HEK293 (cell line): Measurements from ENCODE around the gene INPPL1.

ENCODE experiments used
- EGR2 ChIP-seq: fragments of 450-650 bp; formaldehyde crosslinking; IDR thresholded peaks from 2 replicates; pipeline ENCODE4 v1.5.1; 2016; ENCODE audit warnings: low read depth, missing biosample characterization, missing genetic modification characterization
- GLIS2 ChIP-seq: fragments of 450-650 bp; formaldehyde crosslinking; IDR thresholded peaks from 2 replicates; pipeline ENCODE4 v1.5.1; 2016; ENCODE audit warnings: missing biosample characterization, missing genetic modification characterization
- HOXD13 ChIP-seq: sonication (generic); formaldehyde crosslinking; IDR thresholded peaks from 2 replicates; pipeline ENCODE4 v1.8.0; 2022; ENCODE audit warnings: missing genetic modification reagents, borderline replicate concordance
- KLF1 ChIP-seq: fragments of 450-650 bp; formaldehyde crosslinking; IDR thresholded peaks from 2 replicates; pipeline ENCODE4 v1.5.1; 2016; ENCODE audit warnings: missing biosample characterization, missing genetic modification characterization
- KLF8 ChIP-seq: fragments of 450-650 bp; formaldehyde crosslinking; IDR thresholded peaks from 2 replicates; pipeline ENCODE4 v1.5.1; 2016; ENCODE audit warnings: missing biosample characterization, missing genetic modification characterization
- KLF9 ChIP-seq: fragments of 450-650 bp; formaldehyde crosslinking; IDR thresholded peaks from 2 replicates; pipeline ENCODE4 v1.5.1; 2016; ENCODE audit warnings: missing biosample characterization, missing genetic modification characterization, low read depth
- OSR2 ChIP-seq: fragments of 450-650 bp; formaldehyde crosslinking; IDR thresholded peaks from 2 replicates; pipeline ENCODE4 v1.5.1; 2016; ENCODE audit warnings: missing biosample characterization, missing genetic modification characterization
- SCRT2 ChIP-seq: fragments of 450-650 bp; formaldehyde crosslinking; IDR thresholded peaks from 2 replicates; pipeline ENCODE4 v1.5.1; 2016; ENCODE audit warnings: missing biosample characterization, missing genetic modification characterization
- SP2 ChIP-seq: fragments of 450-650 bp; formaldehyde crosslinking; IDR thresholded peaks from 2 replicates; pipeline ENCODE4 v1.5.1; 2016; ENCODE audit warnings: missing biosample characterization, missing genetic modification characterization
- SP7 ChIP-seq: fragments of 450-650 bp; formaldehyde crosslinking; IDR thresholded peaks from 2 replicates; pipeline ENCODE4 v1.5.1; 2016; ENCODE audit warnings: missing biosample characterization, missing genetic modification characterization
- TRIM28 ChIP-seq: IDR thresholded peaks from 2 replicates; pipeline ENCODE4 v1.6.1; 2011; ENCODE audit warnings: low read length, control low read depth, borderline replicate concordance
- WT1 ChIP-seq: fragments of 450-650 bp; formaldehyde crosslinking; IDR thresholded peaks from 2 replicates; pipeline ENCODE4 v1.5.1; 2016; ENCODE audit warnings: missing biosample characterization, missing genetic modification characterization
- ZFHX2 ChIP-seq: fragments of 450-650 bp; formaldehyde crosslinking; conservative IDR thresholded peaks from 2 replicates; pipeline ENCODE4 v1.5.1; 2016; ENCODE audit warnings: missing biosample characterization, missing genetic modification characterization
- ZIC2 ChIP-seq: fragments of 450-650 bp; formaldehyde crosslinking; IDR thresholded peaks from 2 replicates; pipeline ENCODE4 v1.5.1; 2016; ENCODE audit warnings: missing biosample characterization, missing genetic modification characterization
- ZNF16 ChIP-seq: fragments of 450-650 bp; formaldehyde crosslinking; IDR thresholded peaks from 2 replicates; pipeline ENCODE4 v1.5.1; 2016; ENCODE audit warnings: low read depth, missing biosample characterization, missing genetic modification characterization
- ZNF223 ChIP-seq: fragments of 450-650 bp; formaldehyde crosslinking; IDR thresholded peaks from 2 replicates; pipeline ENCODE4 v1.5.1; 2016; ENCODE audit warnings: missing biosample characterization, missing genetic modification characterization
- ZNF335 ChIP-seq: fragments of 450-650 bp; formaldehyde crosslinking; conservative IDR thresholded peaks from 2 replicates; pipeline ENCODE4 v1.5.1; 2016; ENCODE audit warnings: missing biosample characterization, missing genetic modification characterization
- ZNF341 ChIP-seq: fragments of 450-650 bp; formaldehyde crosslinking; IDR thresholded peaks from 2 replicates; pipeline ENCODE4; 2016; ENCODE audit warnings: low read depth, missing biosample characterization, missing genetic modification characterization
- ZNF404 ChIP-seq: fragments of 450-650 bp; formaldehyde crosslinking; IDR thresholded peaks from 2 replicates; pipeline ENCODE4 v1.5.1; 2017; ENCODE audit warnings: missing biosample characterization, missing genetic modification characterization
- ZNF426 ChIP-seq: fragments of 450-650 bp; formaldehyde crosslinking; IDR thresholded peaks from 2 replicates; pipeline ENCODE4 v1.5.1; 2017; ENCODE audit warnings: missing biosample characterization, missing genetic modification characterization, mild to moderate bottlenecking, inconsistent platforms, moderate library complexity
- ZNF501 ChIP-seq: fragments of 450-650 bp; formaldehyde crosslinking; IDR thresholded peaks from 2 replicates; pipeline ENCODE4 v1.5.1; 2016; ENCODE audit warnings: missing biosample characterization, missing genetic modification characterization
- ZNF530 ChIP-seq: fragments of 450-650 bp; formaldehyde crosslinking; IDR thresholded peaks from 2 replicates; pipeline ENCODE4 v1.5.1; 2016; ENCODE audit warnings: low read depth, missing biosample characterization, missing genetic modification characterization
- ZNF600 ChIP-seq: fragments of 450-650 bp; formaldehyde crosslinking; IDR thresholded peaks from 2 replicates; pipeline ENCODE4 v1.5.1; 2016; ENCODE audit warnings: missing biosample characterization, missing genetic modification characterization
- ZNF624 ChIP-seq: fragments of 450-650 bp; formaldehyde crosslinking; IDR thresholded peaks from 2 replicates; pipeline ENCODE4 v1.5.1; 2017; ENCODE audit warnings: missing biosample characterization, missing genetic modification characterization
- ZNF629 ChIP-seq: fragments of 450-650 bp; formaldehyde crosslinking; IDR thresholded peaks from 2 replicates; pipeline ENCODE4 v1.5.1; 2017; ENCODE audit warnings: missing biosample characterization, missing genetic modification characterization
- ZNF747 ChIP-seq: fragments of 450-650 bp; formaldehyde crosslinking; IDR thresholded peaks from 2 replicates; pipeline ENCODE4 v1.5.1; 2016; ENCODE audit warnings: missing biosample characterization, missing genetic modification characterization
- ZNF768 ChIP-seq: fragments of 450-650 bp; formaldehyde crosslinking; IDR thresholded peaks from 2 replicates; pipeline ENCODE4 v1.5.1; 2018; ENCODE audit warnings: missing biosample characterization, mild to moderate bottlenecking, missing genetic modification characterization
- ZNF777 ChIP-seq: fragments of 450-650 bp; formaldehyde crosslinking; IDR thresholded peaks from 2 replicates; pipeline ENCODE4 v1.5.1; 2017; ENCODE audit warnings: missing biosample characterization, missing genetic modification characterization, borderline replicate concordance
- TF ChIP-seq, protein P1 (sequence below): fragments of 450-650 bp; formaldehyde crosslinking; IDR thresholded peaks from 2 replicates; pipeline ENCODE4 v1.5.1; 2016; ENCODE audit warnings: missing biosample characterization, missing genetic modification characterization
- TF ChIP-seq, protein P2 (sequence below): fragments of 450-650 bp; formaldehyde crosslinking; IDR thresholded peaks from 2 replicates; pipeline ENCODE4 v1.5.1; 2016; ENCODE audit warnings: missing biosample characterization, missing genetic modification characterization
- TF ChIP-seq, protein P3 (sequence below): fragments of 450-650 bp; formaldehyde crosslinking; IDR thresholded peaks from 2 replicates; pipeline ENCODE4 v1.5.1; 2016; ENCODE audit warnings: missing biosample characterization, missing genetic modification characterization
- TF ChIP-seq, protein P4 (sequence below): fragments of 450-650 bp; formaldehyde crosslinking; IDR thresholded peaks from 2 replicates; pipeline ENCODE4 v1.5.1; 2016; ENCODE audit warnings: missing biosample characterization, missing genetic modification characterization

INPPL1 gene

DNA sequence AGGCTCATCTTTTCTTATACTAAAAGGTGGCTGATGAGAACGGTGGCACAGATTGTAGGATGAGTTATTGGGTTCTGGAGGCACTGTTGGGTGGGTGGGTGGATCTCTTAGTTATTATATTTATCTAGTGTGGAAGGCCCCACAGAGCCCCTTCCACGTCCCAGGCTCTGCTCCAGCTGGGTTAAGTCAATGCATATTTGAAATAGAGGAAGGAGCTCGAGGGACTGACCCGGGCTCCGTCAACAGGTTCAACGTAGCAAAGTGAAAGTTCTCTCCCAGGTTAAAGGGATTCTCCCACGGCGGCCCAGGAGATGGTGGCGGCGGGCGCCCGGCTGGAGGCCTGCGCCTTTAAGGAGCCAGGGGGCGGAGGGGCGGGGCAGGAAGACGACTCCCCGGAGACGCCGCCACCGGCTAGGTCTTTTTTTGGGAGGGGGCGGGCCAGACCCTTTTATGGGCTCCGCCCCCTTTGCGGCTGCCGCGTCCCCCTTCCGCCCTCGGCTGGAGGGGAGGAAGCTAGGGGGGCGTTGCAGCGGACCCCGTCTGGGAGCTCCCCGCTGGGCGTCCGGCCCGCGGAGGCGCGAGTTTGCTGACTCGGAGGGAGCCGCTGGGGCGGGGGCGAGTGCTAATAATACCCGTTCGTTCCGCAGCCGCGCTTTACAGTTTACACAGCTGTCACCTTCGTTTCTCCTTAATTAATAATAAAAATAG is 1.5 kb upstream of the INPPL1 start (continued):
- TF ChIP-seq ZNF404 (tag by site-specific recombination) (no peak), KLF1 (tag by site-specific recombination) (peak; percentile 79), ZNF747 (tag by site-specific recombination) (no peak), ZNF629 (tag by site-specific recombination) (0 out of 2 replicates have a peak, but pooled peaks have one; percentile 9), ZNF768 (tag by site-specific recombination) (no peak), ZNF16 (no peak), EGR2 (tag by site-specific recombination) (peak; percentile 80), ZNF501 (tag by site-specific recombination) (no peak), SP7 (peak; percentile 92), SP2 (tag by site-specific recombination) (peak; percentile 88), ZNF777 (tag by site-specific recombination) (0 out of 2 replicates have a peak, but pooled peaks have one; percentile 23), ZFHX2 (peak; percentile 85), ZIC2 (tag by site-specific recombination) (peak; percentile 80), ZNF624 (tag by site-specific recombination) (no peak), ZNF530 (tag by site-specific recombination) (no peak), ZNF426 (no peak), HOXD13 (no peak), ZNF335 (tag by site-specific recombination) (peak; percentile 60), OSR2 (tag by site-specific recombination) (peak; percentile 42; the same call in 1 of the 2 replicates), ZNF600 (tag by site-specific recombination) (peak; percentile 35; the same call in 1 of the 2 replicates), KLF9 (tag by site-specific recombination) (peak; percentile 96), SCRT2 (peak; percentile 95), KLF8 (tag by site-specific recombination) (peak; percentile 95), GLIS2 (tag by site-specific recombination) (peak; percentile 95), TRIM28 (no peak), ZNF223 (tag by site-specific recombination) (no peak), ZNF341 (peak; percentile 46), WT1 (peak; percentile 58)
- TF ChIP-seq, protein P1, sequence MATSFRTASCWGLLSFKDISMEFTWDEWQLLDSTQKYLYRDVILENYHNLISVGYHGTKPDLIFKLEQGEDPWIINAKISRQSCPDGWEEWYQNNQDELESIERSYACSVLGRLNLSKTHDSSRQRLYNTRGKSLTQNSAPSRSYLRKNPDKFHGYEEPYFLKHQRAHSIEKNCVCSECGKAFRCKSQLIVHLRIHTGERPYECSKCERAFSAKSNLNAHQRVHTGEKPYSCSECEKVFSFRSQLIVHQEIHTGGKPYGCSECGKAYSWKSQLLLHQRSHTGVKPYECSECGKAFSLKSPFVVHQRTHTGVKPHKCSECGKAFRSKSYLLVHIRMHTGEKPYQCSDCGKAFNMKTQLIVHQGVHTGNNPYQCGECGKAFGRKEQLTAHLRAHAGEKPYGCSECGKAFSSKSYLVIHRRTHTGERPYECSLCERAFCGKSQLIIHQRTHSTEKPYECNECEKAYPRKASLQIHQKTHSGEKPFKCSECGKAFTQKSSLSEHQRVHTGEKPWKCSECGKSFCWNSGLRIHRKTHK (tag by site-specific recombination): no peak
- TF ChIP-seq, protein P2, sequence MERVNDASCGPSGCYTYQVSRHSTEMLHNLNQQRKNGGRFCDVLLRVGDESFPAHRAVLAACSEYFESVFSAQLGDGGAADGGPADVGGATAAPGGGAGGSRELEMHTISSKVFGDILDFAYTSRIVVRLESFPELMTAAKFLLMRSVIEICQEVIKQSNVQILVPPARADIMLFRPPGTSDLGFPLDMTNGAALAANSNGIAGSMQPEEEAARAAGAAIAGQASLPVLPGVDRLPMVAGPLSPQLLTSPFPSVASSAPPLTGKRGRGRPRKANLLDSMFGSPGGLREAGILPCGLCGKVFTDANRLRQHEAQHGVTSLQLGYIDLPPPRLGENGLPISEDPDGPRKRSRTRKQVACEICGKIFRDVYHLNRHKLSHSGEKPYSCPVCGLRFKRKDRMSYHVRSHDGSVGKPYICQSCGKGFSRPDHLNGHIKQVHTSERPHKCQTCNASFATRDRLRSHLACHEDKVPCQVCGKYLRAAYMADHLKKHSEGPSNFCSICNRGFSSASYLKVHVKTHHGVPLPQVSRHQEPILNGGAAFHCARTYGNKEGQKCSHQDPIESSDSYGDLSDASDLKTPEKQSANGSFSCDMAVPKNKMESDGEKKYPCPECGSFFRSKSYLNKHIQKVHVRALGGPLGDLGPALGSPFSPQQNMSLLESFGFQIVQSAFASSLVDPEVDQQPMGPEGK (tag by site-specific recombination): peak; percentile 96
- TF ChIP-seq, protein P3, sequence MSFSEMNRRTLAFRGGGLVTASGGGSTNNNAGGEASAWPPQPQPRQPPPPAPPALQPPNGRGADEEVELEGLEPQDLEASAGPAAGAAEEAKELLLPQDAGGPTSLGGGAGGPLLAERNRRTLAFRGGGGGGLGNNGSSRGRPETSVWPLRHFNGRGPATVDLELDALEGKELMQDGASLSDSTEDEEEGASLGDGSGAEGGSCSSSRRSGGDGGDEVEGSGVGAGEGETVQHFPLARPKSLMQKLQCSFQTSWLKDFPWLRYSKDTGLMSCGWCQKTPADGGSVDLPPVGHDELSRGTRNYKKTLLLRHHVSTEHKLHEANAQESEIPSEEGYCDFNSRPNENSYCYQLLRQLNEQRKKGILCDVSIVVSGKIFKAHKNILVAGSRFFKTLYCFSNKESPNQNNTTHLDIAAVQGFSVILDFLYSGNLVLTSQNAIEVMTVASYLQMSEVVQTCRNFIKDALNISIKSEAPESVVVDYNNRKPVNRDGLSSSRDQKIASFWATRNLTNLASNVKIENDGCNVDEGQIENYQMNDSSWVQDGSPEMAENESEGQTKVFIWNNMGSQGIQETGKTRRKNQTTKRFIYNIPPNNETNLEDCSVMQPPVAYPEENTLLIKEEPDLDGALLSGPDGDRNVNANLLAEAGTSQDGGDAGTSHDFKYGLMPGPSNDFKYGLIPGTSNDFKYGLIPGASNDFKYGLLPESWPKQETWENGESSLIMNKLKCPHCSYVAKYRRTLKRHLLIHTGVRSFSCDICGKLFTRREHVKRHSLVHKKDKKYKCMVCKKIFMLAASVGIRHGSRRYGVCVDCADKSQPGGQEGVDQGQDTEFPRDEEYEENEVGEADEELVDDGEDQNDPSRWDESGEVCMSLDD (tag by site-specific recombination): peak; percentile 91
- TF ChIP-seq, protein P4, sequence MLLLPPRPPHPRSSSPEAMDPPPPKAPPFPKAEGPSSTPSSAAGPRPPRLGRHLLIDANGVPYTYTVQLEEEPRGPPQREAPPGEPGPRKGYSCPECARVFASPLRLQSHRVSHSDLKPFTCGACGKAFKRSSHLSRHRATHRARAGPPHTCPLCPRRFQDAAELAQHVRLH: no peak
